Measurements from ENCODE around the gene JARID2. TPM values are rescaled to one million over a fixed set of nuclear protein-coding genes. Genes with fewer than 3 reads are reported as not detected.

Gene JARID2
- total and polyA plus RNA-seq, 10 of the 15 experiments (the other 5 are each of a cell fraction or from before 2014, with no cell fraction given): 4.2 to 21.6 (median 11.7) TPM

DNA sequence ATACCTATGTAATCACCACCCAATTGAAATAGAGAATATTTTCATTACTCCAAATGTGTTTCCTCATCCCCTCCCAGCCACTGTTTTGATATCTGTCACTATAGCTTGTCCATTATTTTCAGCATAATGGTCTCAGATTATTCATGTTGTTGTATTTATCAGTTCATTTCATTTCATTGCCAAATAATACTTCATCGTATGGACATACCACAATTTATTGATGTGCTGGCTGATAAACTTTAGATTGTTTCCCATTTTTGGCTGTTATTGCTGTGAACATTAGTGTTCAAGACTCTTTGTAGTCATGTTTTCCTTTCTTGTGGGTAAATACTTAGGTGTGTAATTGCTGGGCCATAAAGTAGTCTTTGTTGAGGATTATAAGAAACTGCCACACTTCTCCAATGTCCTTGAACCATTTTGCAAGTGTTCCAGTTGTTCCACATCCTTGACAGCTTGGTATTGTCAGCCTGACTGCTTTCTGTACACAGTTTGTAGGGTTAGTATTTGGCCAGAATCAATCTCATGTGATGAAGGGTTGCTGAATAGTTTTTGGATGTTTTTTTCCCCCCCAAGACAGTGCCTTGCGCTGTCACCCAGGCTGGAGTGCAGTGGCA is 44.3 kb downstream of the JARID2 start (continued):
- TF ChIP-seq, protein P1, sequence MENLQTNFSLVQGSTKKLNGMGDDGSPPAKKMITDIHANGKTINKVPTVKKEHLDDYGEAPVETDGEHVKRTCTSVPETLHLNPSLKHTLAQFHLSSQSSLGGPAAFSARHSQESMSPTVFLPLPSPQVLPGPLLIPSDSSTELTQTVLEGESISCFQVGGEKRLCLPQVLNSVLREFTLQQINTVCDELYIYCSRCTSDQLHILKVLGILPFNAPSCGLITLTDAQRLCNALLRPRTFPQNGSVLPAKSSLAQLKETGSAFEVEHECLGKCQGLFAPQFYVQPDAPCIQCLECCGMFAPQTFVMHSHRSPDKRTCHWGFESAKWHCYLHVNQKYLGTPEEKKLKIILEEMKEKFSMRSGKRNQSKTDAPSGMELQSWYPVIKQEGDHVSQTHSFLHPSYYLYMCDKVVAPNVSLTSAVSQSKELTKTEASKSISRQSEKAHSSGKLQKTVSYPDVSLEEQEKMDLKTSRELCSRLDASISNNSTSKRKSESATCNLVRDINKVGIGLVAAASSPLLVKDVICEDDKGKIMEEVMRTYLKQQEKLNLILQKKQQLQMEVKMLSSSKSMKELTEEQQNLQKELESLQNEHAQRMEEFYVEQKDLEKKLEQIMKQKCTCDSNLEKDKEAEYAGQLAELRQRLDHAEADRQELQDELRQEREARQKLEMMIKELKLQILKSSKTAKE (IDR thresholded peaks at IDR 0.05; ENCODE audit: low read depth, poor library complexity, severe bottlenecking): no peak
- TF ChIP-seq RFX5 (IDR thresholded peaks at IDR 0.05; ENCODE audit: low read depth, low read length) (no peak), SP1 (IDR thresholded peaks at IDR 0.05; ENCODE audit: low read depth, low read length) (no peak), CBFB (IDR thresholded peaks at IDR 0.05; ENCODE audit: low read depth) (no peak), NR2C2 (IDR thresholded peaks at IDR 0.05; ENCODE audit: borderline replicate concordance, control insufficient read depth, insufficient read length, low read depth) (no peak), ZNF207 (IDR thresholded peaks at IDR 0.05; ENCODE audit: borderline replicate concordance) (no peak), CREM (IDR thresholded peaks at IDR 0.05; ENCODE audit: low read depth) (no peak)

DNA sequence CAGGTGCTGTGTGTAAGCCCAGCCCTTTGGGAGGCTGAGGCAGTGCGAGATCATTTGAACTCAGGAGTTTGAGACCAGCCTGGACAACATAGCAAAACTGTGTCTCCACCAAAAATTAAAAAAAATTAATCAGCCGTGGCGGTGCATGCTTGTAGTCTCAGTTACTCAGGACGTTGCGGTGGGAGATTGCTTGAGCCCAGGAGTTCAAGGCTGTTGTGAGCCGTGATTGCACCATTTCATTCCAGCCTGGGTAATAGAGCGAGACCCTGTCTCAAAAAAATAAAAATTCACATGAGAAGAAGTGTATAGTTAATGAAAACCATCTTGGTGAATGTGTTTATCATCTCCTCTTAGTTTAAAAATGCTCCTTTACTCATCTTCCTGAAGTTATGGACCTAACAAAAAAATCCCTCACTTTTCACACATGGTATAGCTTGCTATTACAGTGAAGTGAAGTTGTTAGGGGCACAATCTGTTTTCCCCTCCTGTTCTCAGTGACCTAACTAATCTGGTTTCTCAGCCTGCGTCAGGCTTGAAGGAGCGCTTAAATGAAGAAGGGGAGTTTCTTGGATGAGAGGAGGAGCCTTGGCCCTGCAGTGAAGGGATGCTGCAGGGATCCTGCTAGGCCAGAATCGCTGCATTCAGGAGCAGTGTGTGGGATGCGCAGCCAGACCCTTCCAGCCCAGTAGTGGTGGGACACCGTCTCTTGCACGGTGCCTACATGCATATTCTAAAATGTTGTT is 45.3 kb downstream of the JARID2 start:
- no peak for FAIRE-seq
- in situ Hi-C loops (cut with MboI) (no loop called here), intact Hi-C loops (cut with micrococcal nuclease; ENCODE audit: unreplicated experiment) (no loop called here)
- Histone ChIP-seq H2AFZ (ENCODE audit: control insufficient read depth, low read depth, low read length) (no peak overlapping the region), H3K9ac (ENCODE audit: control insufficient read depth, insufficient read depth, low read length) (no peak overlapping the region), H3K4me1 (ENCODE audit: control insufficient read depth, insufficient read depth, low read length) (peaks cover 38% of the 10 kb centered on the region), H3K27me3 (replicated peaks in 1 of 2; ENCODE audit: control insufficient read depth in 2 of 2, insufficient read depth in 2 of 2, low read length in 1 of 2) (no peaks in the 10 kb centered on the region), H3K4me2 (ENCODE audit: control insufficient read depth, insufficient read depth) (no peak overlapping the region), H3K79me2 (ENCODE audit: control insufficient read depth, insufficient read depth, low read length) (peaks cover 80% of the 10 kb centered on the region), H3K9me3 (replicated peaks; ENCODE audit: control insufficient read depth, insufficient read depth, low read length) (no peaks in the 10 kb centered on the region; the same call in 2 of the 3 replicates), H3K36me3 (ENCODE audit: control insufficient read depth in 2 of 2, insufficient read depth in 2 of 2, low read length in 1 of 2) (peaks cover 1 to 3% of the 10 kb centered on the region in 2 experiments; a peak in 2 of 4 replicates), H3K27ac (ENCODE audit: control insufficient read depth, insufficient read depth) (no peak overlapping the region), H4K20me1 (ENCODE audit: control insufficient read depth, insufficient read depth) (no peaks in the 10 kb centered on the region), H3K4me3 (no peak overlapping the region)
- RAD21 ChIA-PET (ENCODE audit: unreplicated experiment): interaction anchor here (1.0 kb wide), 1 partner anchor 26 kb away, joined by 3 read pairs; no protein-coding TSS in a partner anchor
- ATAC-seq: no peak
- POLR2A ChIA-PET: no interaction called here
- no peak for DNase-seq (ENCODE audit: low read depth, low spot score)
- SMC1A ChIA-PET (ENCODE audit: uncharacterized antibody, unreplicated experiment): interaction anchor here (0.8 to 1.6 kb wide), 3 partner anchors 10 to 14 kb away, joined by 3 to 5 read pairs (median 4); no protein-coding TSS in a partner anchor
- 97% methylated on average over 13 of the region's 13 CpGs for WGBS (ENCODE audit: insufficient coverage, insufficient replicate concordance, low lambda C conversion rate, missing lambda C conversion rate)
- CTCF ChIA-PET: no interaction called here
- BruUV-seq (replicated peaks): no TSS peak
- TF ChIP-seq NR2F1 (conservative IDR thresholded peaks at IDR 0.05): no peak
- no peak for TF ChIP-seq TBL1XR1 (IDR thresholded peaks at IDR 0.05; ENCODE audit: low read depth, low read length)
- TF ChIP-seq LARP7 (IDR thresholded peaks at IDR 0.05): no peak
- TF ChIP-seq, protein P2, sequence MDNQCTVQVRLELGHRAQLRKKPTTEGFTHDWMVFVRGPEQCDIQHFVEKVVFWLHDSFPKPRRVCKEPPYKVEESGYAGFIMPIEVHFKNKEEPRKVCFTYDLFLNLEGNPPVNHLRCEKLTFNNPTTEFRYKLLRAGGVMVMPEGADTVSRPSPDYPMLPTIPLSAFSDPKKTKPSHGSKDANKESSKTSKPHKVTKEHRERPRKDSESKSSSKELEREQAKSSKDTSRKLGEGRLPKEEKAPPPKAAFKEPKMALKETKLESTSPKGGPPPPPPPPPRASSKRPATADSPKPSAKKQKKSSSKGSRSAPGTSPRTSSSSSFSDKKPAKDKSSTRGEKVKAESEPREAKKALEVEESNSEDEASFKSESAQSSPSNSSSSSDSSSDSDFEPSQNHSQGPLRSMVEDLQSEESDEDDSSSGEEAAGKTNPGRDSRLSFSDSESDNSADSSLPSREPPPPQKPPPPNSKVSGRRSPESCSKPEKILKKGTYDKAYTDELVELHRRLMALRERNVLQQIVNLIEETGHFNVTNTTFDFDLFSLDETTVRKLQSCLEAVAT (IDR thresholded peaks at IDR 0.05): no peak
- TF ChIP-seq ESRRA (IDR thresholded peaks at IDR 0.05; ENCODE audit: low read length): no peak
- TF ChIP-seq TARDBP (IDR thresholded peaks at IDR 0.05; ENCODE audit: borderline replicate concordance): no peak
- TF ChIP-seq STAT3 (IDR thresholded peaks at IDR 0.05; ENCODE audit: low read depth, low read length): no peak
- no peak for TF ChIP-seq SIX5 (IDR thresholded peaks at IDR 0.05; ENCODE audit: low read depth, low read length, severe bottlenecking)
- no peak for TF ChIP-seq SREBF1 (IDR thresholded peaks at IDR 0.05; ENCODE audit: low read length)
- no peak for TF ChIP-seq ATF7 (IDR thresholded peaks at IDR 0.05; ENCODE audit: low read depth)
- no peak for TF ChIP-seq ZBED1 (IDR thresholded peaks at IDR 0.05; ENCODE audit: borderline replicate concordance)
- no peak for TF ChIP-seq POLR2A (IDR thresholded peaks at IDR 0.05; ENCODE audit: low read depth, low read length)
- TF ChIP-seq BCL11A (IDR thresholded peaks at IDR 0.05; ENCODE audit: low read depth, low read length): no peak
- no peak for TF ChIP-seq CEBPB (IDR thresholded peaks at IDR 0.05; ENCODE audit: borderline replicate concordance in 1 of 2, low read depth in 2 of 2, low read length in 2 of 2)
- TF ChIP-seq EED (IDR thresholded peaks at IDR 0.05; ENCODE audit: low read depth): no peak
